B cell (primary cell): ENCODE data around the gene GLB1L2. TPM values are rescaled to one million over a fixed set of nuclear protein-coding genes. Genes with fewer than 3 reads are reported as not detected.

ENCODE experiments used
- ATAC-seq: fragments of 200-7000 bp; cut with Tn5 transposase; one replicate; pipeline ENCODE4 v1.10.0; 2021; ENCODE audit warnings: low read depth, mild to moderate bottlenecking, moderate number of reproducible peaks, moderate library complexity
- CTCF ChIA-PET: fragments of 350-600 bp; sonication (Branson Sonifier 250); formaldehyde crosslinking; loops from one replicate; lab custom pipeline; 2021; ENCODE audit warnings: antibody characterized with exemption, inconsistent platforms; lab: Charles Lee
- POLR2A ChIA-PET: fragments of 350-600 bp; sonication (Branson Sonifier 250); formaldehyde crosslinking; loops from one replicate; lab custom pipeline; 2021; ENCODE audit warnings: antibody characterized with exemption; lab: Charles Lee
- DNase-seq: peaks from one replicate; pipeline ENCODE4 v3.0.0; 2013
- H2AFZ ChIP-seq: 2 replicates; pipeline ENCODE4 v1.6.1; 2012; ENCODE audit warnings: mild to moderate bottlenecking, low read depth, low read length; ENCODE audit not compliant: insufficient read depth, poor library complexity, severe bottlenecking
- H3K27ac ChIP-seq, 2 donors: 1 replicate in 1 of 2; 2 replicates in 1 of 2; pipeline ENCODE4 v1.5.1; 2012 to 2013; ENCODE audit warnings: low read length in 2 of 2, mild to moderate bottlenecking in 2 of 2, moderate library complexity in 1 of 2
- H3K27me3 ChIP-seq, 4 experiments: fragments of 200-600 bp in 1 of 4; sonication (generic) in 1 of 4; replicated peaks in 1 of 4; 1 replicate in 2 of 4; 2 replicates in 2 of 4; pipeline versions ENCODE4 v1.6.1 to v1.7.0; 2013 to 2016; ENCODE audit warnings: low read length in 3 of 4, mild to moderate bottlenecking in 2 of 4, mixed read lengths in 1 of 4, moderate library complexity in 1 of 4; ENCODE audit not compliant: insufficient read depth in 4 of 4, control insufficient read depth in 3 of 4; ENCODE audit errors: control extremely low read depth in 1 of 4
- H3K36me3 ChIP-seq, 2 experiments: replicated peaks in 1 of 2; 1 replicate in 1 of 2; 2 replicates in 1 of 2; pipeline versions ENCODE4 v1.6.1 to v1.7.1; 2013; ENCODE audit warnings: low read length in 1 of 2; ENCODE audit not compliant: insufficient read depth in 2 of 2, control insufficient read depth in 1 of 2; ENCODE audit errors: control extremely low read depth in 1 of 2, extremely low read depth in 1 of 2
- H3K4me1 ChIP-seq, 2 donors: fragments of 200-600 bp in 1 of 2; sonication (generic) in 1 of 2; 1 replicate in 1 of 2; 2 replicates in 1 of 2; pipeline versions ENCODE4 v1.5.1 to v1.6.1; 2013 to 2017; ENCODE audit warnings: low read length in 2 of 2; ENCODE audit not compliant: control insufficient read depth in 2 of 2, insufficient read depth in 2 of 2
- H3K4me2 ChIP-seq: replicated peaks from 2 replicates; pipeline ENCODE3; 2012; ENCODE audit warnings: mild to moderate bottlenecking, low read depth, low read length; ENCODE audit not compliant: poor library complexity, severe bottlenecking
- H3K4me3 ChIP-seq, 5 experiments: fragments of 200-600 bp in 1 of 5; sonication (generic) in 1 of 5; 1 replicate in 3 of 5; 2 replicates in 2 of 5; pipeline versions ENCODE4 v1.5.1 to v1.7.0; 2011 to 2016; ENCODE audit warnings: low read length in 4 of 5, mild to moderate bottlenecking in 4 of 5, low read depth in 2 of 5, control low read depth in 1 of 5, moderate library complexity in 1 of 5; ENCODE audit not compliant: insufficient read depth in 1 of 5; ENCODE audit errors: control extremely low read depth in 1 of 5, extremely low read depth in 1 of 5
- H3K79me2 ChIP-seq: fragments of 200-600 bp; sonication (generic); one replicate; pipeline ENCODE4 v1.6.0; 2016; ENCODE audit warnings: low read length; ENCODE audit not compliant: control insufficient read depth, insufficient read depth
- H3K9ac ChIP-seq: fragments of 200-600 bp; sonication (generic); 2 replicates; pipeline ENCODE4 v1.6.1; 2017; ENCODE audit warnings: mild to moderate bottlenecking, low read length, moderate library complexity
- H3K9me3 ChIP-seq, 3 donors: one replicate each; pipeline versions ENCODE4 v1.6.1 to v1.7.1; 2013; ENCODE audit warnings: low read length in 2 of 3; ENCODE audit not compliant: control insufficient read depth in 2 of 3, insufficient read depth in 1 of 3; ENCODE audit errors: control extremely low read depth in 1 of 3
- H4K20me1 ChIP-seq: 2 replicates; pipeline ENCODE4 v1.6.0; 2012; ENCODE audit warnings: mild to moderate bottlenecking, low read length; ENCODE audit not compliant: insufficient read depth, control insufficient read depth, poor library complexity, severe bottlenecking
- H3K27ac Mint-ChIP-seq: one replicate; pipeline ENCODE4 v1.8.0; 2021; ENCODE audit warnings: mixed read lengths
- H3K27me3 Mint-ChIP-seq: one replicate; pipeline ENCODE4 v1.8.0; 2021; ENCODE audit warnings: mixed read lengths
- H3K4me1 Mint-ChIP-seq: one replicate; pipeline ENCODE4 v1.8.0; 2021; ENCODE audit warnings: mixed read lengths
- H3K4me3 Mint-ChIP-seq: one replicate; pipeline ENCODE4 v1.8.0; 2021; ENCODE audit warnings: mixed read lengths
- H3K9me3 Mint-ChIP-seq: one replicate; pipeline ENCODE4 v1.8.0; 2022; ENCODE audit warnings: mixed read lengths; ENCODE audit not compliant: insufficient read depth
- CTCF ChIP-seq: fragments of 200-600 bp; IDR thresholded peaks from one replicate; pipeline ENCODE4 v1.8.0; 2022; ENCODE audit warnings: antibody characterized with exemption, mild to moderate bottlenecking
- EZH2 ChIP-seq: IDR thresholded peaks from 2 replicates; pipeline ENCODE4 v1.6.1; 2012; ENCODE audit warnings: borderline replicate concordance, low read depth, mild to moderate bottlenecking, moderate library complexity, low read length; ENCODE audit not compliant: insufficient read depth, poor library complexity, severe bottlenecking
- WGBS: methylation state at CpG from one replicate; pipeline ENCODE4 v1.1.5; 2013; ENCODE audit warnings: missing lambda C conversion rate; ENCODE audit not compliant: insufficient coverage; 5-methylcytosine and 5-hydroxymethylcytosine counted together
- intact Hi-C: fragments of 100-400 bp; cut with micrococcal nuclease; formaldehyde crosslinking; loops from one replicate; pipeline ENCODE4 v1.10.0; 2022
- polyA plus RNA-seq: library from polyadenylated mRNA; depleted of rRNA; stranded (reverse); fragments of >200 nt; gene quantifications from 2 replicates; pipeline ENCODE4 v1.2.3, GENCODE V29; 2012
- total RNA-seq, 2 donors: library from RNA; stranded (reverse); fragments of 120-200 nt in 1 of 2; gene quantifications; 1 replicate in 1 of 2; 2 replicates in 1 of 2; pipeline versions ENCODE4 v1.2.3 to v1.2.4, GENCODE V29; 2013 to 2022

The GLB1L2 gene
- total and polyA plus RNA-seq, 2 donors (not counting 1 experiment from before 2014, with no cell fraction given) = 0.31 to 0.44 TPM

- DNase-seq = no peak
- ATAC-seq = no peak
- WGBS = 76% methylated on average over 8 of the region's 13 CpGs
- Histone ChIP-seq H3K9ac (no peak overlapping the region), H4K20me1 (no peaks in the 10 kb centered on the region), H3K4me2 (no peak overlapping the region), H3K9me3 (no peaks in the 10 kb centered on the region), H3K36me3 (no peaks in the 10 kb centered on the region), H3K27me3 (no peaks in the 10 kb centered on the region), H3K27ac (no peak overlapping the region), H3K4me1 (no peaks in the 10 kb centered on the region), H3K79me2 (no peaks in the 10 kb centered on the region), H3K4me3 (no peak overlapping the region), H2AFZ (no peak overlapping the region)
- intact Hi-C loops = no loop called here
- Mint-ChIP-seq H3K27me3 (peaks cover 11% of the 10 kb centered on the region), H3K4me1 (no peaks in the 10 kb centered on the region), H3K9me3 (no peaks in the 10 kb centered on the region), H3K4me3 (no peak overlapping the region), H3K27ac (no peak overlapping the region)
- ChIA-PET CTCF (no interaction called here), POLR2A (no interaction called here)
- TF ChIP-seq EZH2 (no peak), CTCF (no peak)
Observed at GRCh38 chr11:134398644-134399292, 67.0 kb downstream of the GLB1L2 start.

- H2AFZ ChIP-seq = no peak overlapping the region
- DNase-seq = no peak
- no peaks in the 10 kb centered on the region for H3K36me3 ChIP-seq
- no peaks in the 10 kb centered on the region for H3K4me1 Mint-ChIP-seq
- no peaks in the 10 kb centered on the region for H3K9me3 Mint-ChIP-seq
- 91% methylated on average over 8 of the region's 8 CpGs for WGBS
- H3K27ac ChIP-seq = no peak overlapping the region
- no peak overlapping the region for H3K9ac ChIP-seq
- H3K27me3 ChIP-seq = no peaks in the 10 kb centered on the region
- intact Hi-C loops = no loop called here
- H3K4me2 ChIP-seq = no peak overlapping the region
- no peaks in the 10 kb centered on the region for H3K4me1 ChIP-seq
- ChIA-PET CTCF (no interaction called here), POLR2A (no interaction called here)
- ATAC-seq = no peak
- H3K27me3 Mint-ChIP-seq = peaks cover 15% of the 10 kb centered on the region
- TF ChIP-seq CTCF = no peak
- H3K4me3 ChIP-seq = no peak overlapping the region
- H3K27ac Mint-ChIP-seq = no peak overlapping the region
- no peak overlapping the region for H3K4me3 Mint-ChIP-seq
- H4K20me1 ChIP-seq = no peaks in the 10 kb centered on the region
- no peaks in the 10 kb centered on the region for H3K79me2 ChIP-seq
- H3K9me3 ChIP-seq = no peaks in the 10 kb centered on the region
Observed at GRCh38 chr11:134399293-134399654, 67.5 kb downstream of the GLB1L2 start.
